Ascending aorta (tissue), 2 donors: ENCODE results near the gene KIF7. TPM values are rescaled to one million over a fixed set of nuclear protein-coding genes. Genes with fewer than 3 reads are reported as not detected.

Source experiments
- DNase-seq, 2 donors: peaks; one replicate each; pipeline ENCODE4 v3.0.0-alpha.2; 2019; ENCODE audit warnings: low spot score in 2 of 2
- H3K27ac ChIP-seq, 2 donors: fragments of 200-600 bp; sonication (generic); one replicate each; pipeline ENCODE4 v1.5.1; 2016 to 2017; ENCODE audit warnings: mild to moderate bottlenecking in 1 of 2
- H3K27me3 ChIP-seq: fragments of 200-600 bp; sonication (generic); one replicate; pipeline ENCODE4 v1.5.1; 2017
- H3K36me3 ChIP-seq, 2 donors: fragments of 200-600 bp; sonication (generic); one replicate each; pipeline ENCODE4 v1.5.1; 2016
- H3K4me1 ChIP-seq, 2 donors: fragments of 200-600 bp; sonication (generic); one replicate each; pipeline ENCODE4 v1.5.1; 2016 to 2017; ENCODE audit warnings: mild to moderate bottlenecking in 1 of 2
- H3K4me3 ChIP-seq, 2 donors: fragments of 200-600 bp; sonication (generic); one replicate each; pipeline ENCODE4 v1.5.1; 2016 to 2017; ENCODE audit warnings: mild to moderate bottlenecking in 1 of 2
- H3K9me3 ChIP-seq, 2 donors: fragments of 200-600 bp; sonication (generic); one replicate each; pipeline ENCODE4 v1.5.1; 2016
- intact Hi-C: fragments of 100-400 bp; cut with DNase I; formaldehyde crosslinking; loops from one replicate; pipeline ENCODE4 v1.15.1; 2023
- total RNA-seq: library from RNA; depleted of rRNA; stranded (reverse); fragments of >200 nt; gene quantifications from one replicate; pipeline ENCODE4 v1.1.0, GENCODE V29; 2016
- TF ChIP-seq, protein P1 (sequence below), 3 experiments: fragments of 200-600 bp in 2 of 3; fragments of 450-650 bp in 1 of 3; sonication (generic) in 2 of 3; IDR thresholded peaks; one replicate each; pipeline ENCODE4 v1.5.1; 2016 to 2019; ENCODE audit warnings: antibody characterized with exemption in 3 of 3, mild to moderate bottlenecking in 1 of 3, moderate library complexity in 1 of 3

The KIF7 gene
- total RNA-seq, 1 donor from 2014 or later: 39.1 TPM

DNA sequence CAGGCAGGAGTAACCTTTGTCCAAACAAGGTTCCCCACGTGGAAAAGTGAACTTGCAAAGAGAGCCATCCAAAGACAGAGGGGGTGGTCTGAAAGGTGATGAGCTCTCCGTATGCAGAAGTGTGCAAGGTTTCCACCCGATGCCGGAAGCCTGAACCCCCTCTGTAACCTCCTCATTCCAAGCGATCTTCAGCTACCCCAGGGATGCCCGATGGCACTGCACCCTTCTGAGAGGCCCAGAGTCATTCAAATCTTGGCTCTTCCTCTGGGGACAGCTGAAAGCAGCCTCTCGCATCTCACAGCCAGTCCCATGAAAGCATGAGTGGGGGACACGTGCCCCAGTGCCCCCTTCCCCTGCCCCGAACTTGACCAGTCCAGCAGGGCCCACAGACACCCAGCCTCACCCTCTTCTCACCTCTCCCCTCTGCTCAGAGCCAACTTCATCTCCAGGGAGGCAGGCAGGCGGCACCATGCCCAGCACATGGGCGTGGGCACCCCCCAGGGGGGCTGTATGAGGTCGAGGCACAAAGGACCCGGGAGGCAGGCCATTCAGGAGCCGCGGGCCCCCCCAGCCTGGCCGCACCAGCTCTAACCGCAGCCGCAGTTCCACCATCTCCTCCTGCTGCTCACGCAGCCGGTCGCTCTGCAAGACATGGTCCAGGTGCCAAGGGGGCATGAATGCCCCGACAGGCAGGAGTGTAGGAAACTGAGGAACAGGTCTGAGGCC lies 8.7 kb downstream of the KIF7 start:
- H3K27ac ChIP-seq: no peak overlapping the region
- TF ChIP-seq, protein P1, sequence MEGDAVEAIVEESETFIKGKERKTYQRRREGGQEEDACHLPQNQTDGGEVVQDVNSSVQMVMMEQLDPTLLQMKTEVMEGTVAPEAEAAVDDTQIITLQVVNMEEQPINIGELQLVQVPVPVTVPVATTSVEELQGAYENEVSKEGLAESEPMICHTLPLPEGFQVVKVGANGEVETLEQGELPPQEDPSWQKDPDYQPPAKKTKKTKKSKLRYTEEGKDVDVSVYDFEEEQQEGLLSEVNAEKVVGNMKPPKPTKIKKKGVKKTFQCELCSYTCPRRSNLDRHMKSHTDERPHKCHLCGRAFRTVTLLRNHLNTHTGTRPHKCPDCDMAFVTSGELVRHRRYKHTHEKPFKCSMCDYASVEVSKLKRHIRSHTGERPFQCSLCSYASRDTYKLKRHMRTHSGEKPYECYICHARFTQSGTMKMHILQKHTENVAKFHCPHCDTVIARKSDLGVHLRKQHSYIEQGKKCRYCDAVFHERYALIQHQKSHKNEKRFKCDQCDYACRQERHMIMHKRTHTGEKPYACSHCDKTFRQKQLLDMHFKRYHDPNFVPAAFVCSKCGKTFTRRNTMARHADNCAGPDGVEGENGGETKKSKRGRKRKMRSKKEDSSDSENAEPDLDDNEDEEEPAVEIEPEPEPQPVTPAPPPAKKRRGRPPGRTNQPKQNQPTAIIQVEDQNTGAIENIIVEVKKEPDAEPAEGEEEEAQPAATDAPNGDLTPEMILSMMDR (IDR thresholded peaks at IDR 0.05): no peak
- no peaks in the 10 kb centered on the region for H3K27me3 ChIP-seq
- H3K4me3 ChIP-seq: no peak overlapping the region
- H3K4me1 ChIP-seq: peaks cover 0 to 3% of the 10 kb centered on the region in 2 donors
- peak in 1 of 2 donors; percentile 60 for DNase-seq
- H3K9me3 ChIP-seq: no peaks in the 10 kb centered on the region
- H3K36me3 ChIP-seq: peaks cover 41 to 46% of the 10 kb centered on the region in 2 donors
- intact Hi-C loops: loop anchor here (2.0 to 5.0 kb wide), 2 partner anchors 46 to 104 kb away; partner anchors contain the start of genes MESP1, PEX11A and WDR93

DNA sequence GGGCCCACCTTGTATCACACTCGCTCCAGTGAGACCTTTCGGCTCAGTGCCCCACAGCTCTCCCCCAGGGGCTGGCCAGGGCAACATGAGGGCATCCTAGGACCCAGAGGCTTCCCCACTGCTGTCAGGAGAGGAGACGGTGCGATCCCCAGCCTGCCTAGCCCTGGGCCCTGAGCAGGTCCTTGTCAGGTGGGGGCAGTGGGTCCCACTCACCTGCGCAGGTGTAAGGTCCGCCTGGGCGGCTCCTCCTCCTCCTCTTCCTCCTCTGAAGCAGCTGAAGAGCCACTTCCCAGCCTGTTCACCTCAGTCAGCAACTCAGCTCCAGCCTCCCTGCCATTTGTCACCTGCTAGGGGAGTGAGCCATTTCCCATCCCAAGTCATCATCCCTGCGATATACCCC lies 9.6 kb downstream of the KIF7 start:
- no peak overlapping the region for H3K27ac ChIP-seq
- H3K4me3 ChIP-seq: no peak overlapping the region
- DNase-seq: peak in 1 of 2 donors; percentile 42
- TF ChIP-seq, protein P1 (IDR thresholded peaks at IDR 0.05): no peak
- intact Hi-C loops: loop anchor here (2.0 to 5.0 kb wide), 2 partner anchors 47 to 105 kb away; partner anchors contain the start of genes MESP1, PEX11A and WDR93
- H3K27me3 ChIP-seq: no peaks in the 10 kb centered on the region
- H3K9me3 ChIP-seq: no peaks in the 10 kb centered on the region
- peaks cover 0 to 3% of the 10 kb centered on the region in 2 donors for H3K4me1 ChIP-seq
- H3K36me3 ChIP-seq: peaks cover 46 to 54% of the 10 kb centered on the region in 2 donors

DNA sequence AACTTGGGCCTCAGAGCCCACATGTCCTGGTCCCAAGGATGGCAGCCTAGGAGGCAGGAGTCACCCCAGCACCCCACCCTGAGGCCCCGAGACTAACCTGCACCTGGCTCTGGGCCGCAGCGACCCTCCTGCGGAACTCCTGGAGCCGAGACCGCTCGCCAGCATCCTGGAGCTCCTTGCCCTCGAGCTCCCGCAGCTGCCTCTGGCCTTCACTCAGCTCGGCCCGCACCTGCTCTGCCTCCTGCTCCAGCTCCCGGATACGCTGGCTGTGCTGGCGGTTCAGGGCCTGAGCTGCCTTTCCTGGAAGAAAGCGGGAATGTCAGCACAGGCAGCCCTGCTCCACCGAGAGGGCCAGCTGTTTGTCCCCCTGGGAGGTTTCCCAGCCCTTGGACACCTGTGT lies 13.2 kb downstream of the KIF7 start:
- Histone ChIP-seq H3K4me1 (no peaks in the 10 kb centered on the region), H3K27me3 (no peaks in the 10 kb centered on the region), H3K9me3 (no peaks in the 10 kb centered on the region), H3K27ac (no peak overlapping the region), H3K4me3 (no peak overlapping the region), H3K36me3 (peaks cover 39 to 43% of the 10 kb centered on the region in 2 donors)
- peak in 1 of 2 donors; percentile 59 for DNase-seq
- TF ChIP-seq, protein P1 (IDR thresholded peaks at IDR 0.05): no peak
- intact Hi-C loops: no loop called here

DNA sequence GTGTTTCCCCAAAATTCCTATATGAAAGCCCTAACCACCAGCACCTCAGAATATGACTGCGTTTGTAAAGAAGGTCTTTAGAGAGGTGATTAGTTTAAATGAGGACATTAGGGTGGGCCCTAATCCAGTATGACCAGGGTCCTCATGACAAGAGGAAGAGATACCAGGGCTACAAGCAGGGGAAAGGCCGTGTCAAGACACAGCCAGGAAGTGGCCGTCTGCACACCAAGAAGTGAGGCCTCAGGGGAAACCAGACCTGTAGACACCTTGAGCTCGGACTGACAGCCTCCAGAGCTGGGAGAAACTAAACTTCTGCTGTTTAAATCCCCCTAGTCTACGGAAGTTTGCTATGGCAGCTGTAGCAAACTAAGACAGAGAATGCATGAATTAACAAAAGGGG lies 14.2 kb downstream of the KIF7 start:
- intact Hi-C loops: no loop called here
- no peaks in the 10 kb centered on the region for H3K9me3 ChIP-seq
- H3K4me3 ChIP-seq: no peak overlapping the region
- peaks cover 31 to 39% of the 10 kb centered on the region in 2 donors for H3K36me3 ChIP-seq
- H3K4me1 ChIP-seq: no peaks in the 10 kb centered on the region
- peak in 1 of 2 donors; percentile 38 for DNase-seq
- TF ChIP-seq, protein P1 (IDR thresholded peaks at IDR 0.05): no peak
- no peaks in the 10 kb centered on the region for H3K27me3 ChIP-seq
- H3K27ac ChIP-seq: no peak overlapping the region

DNA sequence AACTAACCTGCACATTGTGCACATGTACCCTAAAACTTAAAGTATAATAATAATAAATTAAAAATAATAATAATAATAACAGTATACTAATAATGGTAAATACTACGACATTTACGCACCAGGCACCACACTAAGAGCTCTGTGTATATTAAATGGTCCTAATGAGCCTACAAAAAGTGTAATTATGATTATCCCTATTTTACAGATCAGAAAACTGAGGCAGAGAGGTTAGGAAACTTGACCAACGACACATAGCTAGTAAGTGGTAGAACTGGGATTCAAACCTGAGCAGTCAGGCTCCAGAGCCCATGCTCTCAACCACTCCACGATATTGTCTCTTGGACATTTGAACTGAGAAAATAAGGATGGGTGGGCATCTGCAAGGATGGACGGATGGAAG lies 15.0 kb downstream of the KIF7 start:
- Histone ChIP-seq H3K36me3 (peaks cover 26 to 34% of the 10 kb centered on the region in 2 donors), H3K9me3 (no peaks in the 10 kb centered on the region), H3K4me1 (no peaks in the 10 kb centered on the region), H3K4me3 (no peak overlapping the region), H3K27ac (no peak overlapping the region), H3K27me3 (no peaks in the 10 kb centered on the region)
- intact Hi-C loops: no loop called here
- peak in 1 of 2 donors; percentile 37 for DNase-seq
- TF ChIP-seq, protein P1 (IDR thresholded peaks at IDR 0.05): no peak
